Peyer's patch (tissue), 4 donors: ENCODE measurements around the gene CRAMP1. TPM values are rescaled to one million over a fixed set of nuclear protein-coding genes. Genes with fewer than 3 reads are reported as not detected.
A peak's percentile ranks its signal among the peaks of the same experiment; 100 is the strongest.

ENCODE experiments used
- DNase-seq, 3 donors: peaks; one replicate each; pipeline ENCODE4 v3.0.0-alpha.2; 2017 to 2019
- H3K27ac ChIP-seq, 4 donors: fragments of 200-600 bp; sonication (generic); one replicate each; pipeline ENCODE4 v1.5.1; 2016 to 2019
- H3K27me3 ChIP-seq, 2 donors: fragments of 200-600 bp; sonication (generic); one replicate each; pipeline ENCODE4 v1.5.1; 2019
- H3K36me3 ChIP-seq, 3 donors: fragments of 200-600 bp; sonication (generic); one replicate each; pipeline ENCODE4 v1.5.1; 2016 to 2019
- H3K4me1 ChIP-seq, 4 donors: fragments of 200-600 bp; sonication (generic); one replicate each; pipeline ENCODE4 v1.5.1; 2016 to 2019
- H3K4me3 ChIP-seq, 4 donors: fragments of 200-600 bp; sonication (generic); 1 replicate in 3 of 4; 2 replicates in 1 of 4; pipeline ENCODE4 v1.5.1; 2016 to 2019; ENCODE audit warnings: mild to moderate bottlenecking in 1 of 4
- H3K9me3 ChIP-seq, 4 donors: fragments of 200-600 bp; sonication (generic); one replicate each; pipeline ENCODE4 v1.5.1; 2016 to 2019; ENCODE audit warnings: mild to moderate bottlenecking in 1 of 4
- CTCF ChIP-seq, 6 experiments: fragments of 450-650 bp in 4 of 6; fragments of 200-600 bp in 2 of 6; sonication (generic) in 1 of 6; IDR thresholded peaks; one replicate each; pipeline ENCODE4 v1.5.1; 2017 to 2019; ENCODE audit warnings: antibody characterized with exemption in 6 of 6, mild to moderate bottlenecking in 3 of 6, moderate library complexity in 1 of 6
- POLR2A ChIP-seq, 2 donors: fragments of 450-650 bp; IDR thresholded peaks; one replicate each; pipeline ENCODE4 v1.5.1; 2017; ENCODE audit warnings: antibody characterized with exemption in 2 of 2, mild to moderate bottlenecking in 2 of 2, moderate library complexity in 2 of 2
- total RNA-seq, 4 donors: library from RNA; depleted of rRNA; stranded (reverse); fragments of >200 nt; gene quantifications; one replicate each; pipeline ENCODE4 v1.1.0, GENCODE V29; 2016

CRAMP1 gene, protein sequence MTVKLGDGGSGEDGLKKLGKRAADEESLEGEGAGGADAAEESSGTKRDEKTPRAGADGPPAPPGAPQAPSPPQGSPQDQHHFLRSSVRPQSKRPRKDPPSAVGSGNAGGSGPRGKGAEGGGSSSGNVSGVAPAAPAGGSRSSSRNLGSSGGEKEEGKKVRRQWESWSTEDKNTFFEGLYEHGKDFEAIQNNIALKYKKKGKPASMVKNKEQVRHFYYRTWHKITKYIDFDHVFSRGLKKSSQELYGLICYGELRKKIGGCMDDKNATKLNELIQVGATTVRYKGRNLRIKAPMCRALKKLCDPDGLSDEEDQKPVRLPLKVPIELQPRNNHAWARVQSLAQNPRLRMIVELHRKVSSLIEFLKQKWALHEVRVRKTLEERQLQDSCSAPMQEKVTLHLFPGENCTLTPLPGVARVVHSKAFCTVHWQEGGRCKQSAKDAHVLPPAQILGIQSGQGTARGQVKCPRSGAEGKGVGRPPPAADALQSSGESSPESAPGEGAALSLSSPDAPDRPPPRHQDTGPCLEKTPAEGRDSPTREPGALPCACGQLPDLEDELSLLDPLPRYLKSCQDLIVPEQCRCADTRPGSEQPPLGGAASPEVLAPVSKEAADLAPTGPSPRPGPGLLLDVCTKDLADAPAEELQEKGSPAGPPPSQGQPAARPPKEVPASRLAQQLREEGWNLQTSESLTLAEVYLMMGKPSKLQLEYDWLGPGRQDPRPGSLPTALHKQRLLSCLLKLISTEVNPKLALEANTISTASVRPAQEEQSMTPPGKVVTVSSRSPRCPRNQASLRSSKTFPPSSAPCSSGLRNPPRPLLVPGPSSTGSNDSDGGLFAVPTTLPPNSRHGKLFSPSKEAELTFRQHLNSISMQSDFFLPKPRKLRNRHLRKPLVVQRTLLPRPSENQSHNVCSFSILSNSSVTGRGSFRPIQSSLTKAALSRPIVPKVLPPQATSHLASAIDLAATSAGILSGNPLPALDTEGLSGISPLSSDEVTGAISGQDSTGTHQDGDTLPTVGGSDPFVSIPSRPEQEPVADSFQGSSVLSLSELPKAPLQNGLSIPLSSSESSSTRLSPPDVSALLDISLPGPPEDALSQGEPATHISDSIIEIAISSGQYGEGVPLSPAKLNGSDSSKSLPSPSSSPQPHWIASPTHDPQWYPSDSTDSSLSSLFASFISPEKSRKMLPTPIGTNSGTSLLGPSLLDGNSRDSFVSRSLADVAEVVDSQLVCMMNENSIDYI (N-terminal part only)
- total RNA-seq, result 10 to 100 TPM; 16.5 to 37.1 (median 20.0) TPM

DNA sequence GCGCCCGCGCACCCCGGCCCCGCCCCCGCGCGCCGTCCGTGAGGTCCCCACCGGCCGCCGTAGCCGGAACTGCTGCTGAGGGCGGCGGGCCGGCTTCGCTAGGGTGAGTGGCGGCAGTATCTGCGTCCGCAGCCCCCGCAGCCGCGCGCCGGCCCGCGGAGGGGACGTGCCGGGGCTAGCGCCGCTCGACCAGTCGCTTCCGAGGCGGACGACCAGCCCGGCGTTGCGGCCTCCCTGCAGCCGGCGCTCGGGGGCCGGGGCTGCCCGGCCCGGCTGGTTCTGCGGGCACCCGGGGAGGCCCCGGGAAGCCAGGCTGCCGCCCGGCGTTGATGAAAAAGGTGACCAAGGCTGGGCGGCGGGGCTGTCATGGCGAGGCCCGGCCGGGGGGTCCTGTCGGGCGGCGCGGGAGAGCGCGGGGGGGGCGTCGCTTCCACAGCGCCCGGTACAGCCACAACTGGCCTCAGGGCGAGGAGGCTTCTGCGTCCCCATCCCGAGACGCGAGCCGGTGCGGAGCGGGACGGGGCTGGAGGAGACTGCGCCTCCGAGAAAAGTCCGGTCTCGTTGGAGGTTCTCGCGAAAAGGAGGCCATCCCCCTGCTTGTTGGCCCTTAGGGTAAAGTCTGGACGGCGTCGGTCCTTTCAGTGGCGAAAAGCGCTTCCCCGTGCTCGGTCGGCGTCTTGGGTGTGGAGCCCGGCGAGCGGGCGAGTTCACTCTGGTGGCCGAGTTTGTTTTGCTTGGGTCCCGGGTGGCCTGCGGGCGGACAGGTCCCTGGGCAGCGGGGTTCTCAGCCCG, at the start of gene CRAMP1:
CRAMP1 (plus strand) TSS at position 41 of the 792 bp plus-strand sequence. CDS start 2,280 bp downstream, outside the sequence.
- Histone ChIP-seq H3K4me1 (peaks cover 0 to 33% (median 21%) of the 10 kb centered on the region in 4 donors), H3K27ac (peak within 1 kb of the TSS; percentile 79 to 86 (median 84)), H3K4me3 (peak within 1 kb of the TSS; percentile 64 to 96 (median 92)), H3K9me3 (no peaks in the 10 kb centered on the region), H3K36me3 (peaks cover 0 to 8% (median 0%) of the 10 kb centered on the region in 3 donors), H3K27me3 (no peaks in the 10 kb centered on the region)
- TF ChIP-seq POLR2A (IDR thresholded peaks at IDR 0.05), result peak in 1 of 2 donors; percentile 31
- no peak for TF ChIP-seq CTCF (IDR thresholded peaks at IDR 0.05)
- DNase-seq, result peak in 1 of 3 donors; percentile 54

- Histone ChIP-seq H3K4me1 (peaks cover 0 to 6% (median 0%) of the 10 kb centered on the region in 4 donors), H3K4me3 (no peak overlapping the region), H3K9me3 (no peaks in the 10 kb centered on the region), H3K27me3 (no peaks in the 10 kb centered on the region), H3K36me3 (no peaks in the 10 kb centered on the region), H3K27ac (no peak overlapping the region)
- TF ChIP-seq POLR2A (IDR thresholded peaks at IDR 0.05) (no peak), CTCF (IDR thresholded peaks at IDR 0.05) (no peak)
- no peak for DNase-seq
These were observed 48.4 kb upstream of the CRAMP1 start for GRCh38 chr16:1563786-1564185.

- H3K9me3 ChIP-seq, result no peaks in the 10 kb centered on the region
- H3K4me3 ChIP-seq, result no peak overlapping the region
- no peak for DNase-seq
- no peaks in the 10 kb centered on the region for H3K36me3 ChIP-seq
- peaks cover 0 to 6% (median 0%) of the 10 kb centered on the region in 4 donors for H3K4me1 ChIP-seq
- TF ChIP-seq POLR2A (IDR thresholded peaks at IDR 0.05), result no peak
- peak in 2 of 6 experiments; percentile 16 to 20 for TF ChIP-seq CTCF (IDR thresholded peaks at IDR 0.05)
- no peak overlapping the region for H3K27ac ChIP-seq
- no peaks in the 10 kb centered on the region for H3K27me3 ChIP-seq
These were observed 47.8 kb upstream of the CRAMP1 start for GRCh38 chr16:1564325-1564724.

DNA sequence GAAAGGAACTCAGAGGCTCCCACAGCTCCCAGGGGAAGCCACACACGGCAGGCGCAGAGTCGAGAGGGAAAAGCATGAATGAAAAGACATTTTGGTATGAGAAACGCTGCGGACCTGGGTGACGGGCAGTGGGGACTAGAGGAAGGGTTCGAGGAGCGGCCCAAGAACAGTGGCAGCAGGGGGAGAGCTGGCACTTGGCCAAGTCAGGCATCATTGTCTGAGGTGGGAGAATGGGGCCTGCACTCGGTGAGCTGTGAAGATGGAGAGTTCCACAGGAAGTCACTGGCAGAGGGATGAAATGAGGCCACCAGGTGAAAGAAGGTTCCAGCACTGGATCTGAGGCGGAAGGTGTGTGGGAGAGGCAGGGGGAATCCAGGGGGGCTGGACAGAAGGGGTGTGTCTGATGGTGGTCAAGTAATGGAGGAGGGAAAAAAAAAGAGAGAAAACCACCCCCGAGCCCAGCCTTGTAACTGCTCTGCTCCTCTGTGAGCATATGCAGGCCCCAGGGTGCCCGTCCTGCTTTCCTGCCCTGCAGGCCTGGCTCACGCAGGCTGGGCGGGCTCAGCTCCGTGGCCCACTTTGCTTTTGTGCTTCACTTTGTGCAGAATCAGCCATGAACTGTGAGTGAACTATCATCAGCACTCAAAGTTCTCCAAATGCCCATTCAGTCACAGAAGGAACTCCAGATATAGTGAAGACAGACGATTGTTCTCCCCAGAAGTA, 46.9 kb upstream of the CRAMP1 start:
- H3K36me3 ChIP-seq, result no peaks in the 10 kb centered on the region
- peaks cover 0 to 2% (median 0%) of the 10 kb centered on the region in 4 donors for H3K4me1 ChIP-seq
- TF ChIP-seq POLR2A (IDR thresholded peaks at IDR 0.05) (no peak), CTCF (IDR thresholded peaks at IDR 0.05) (no peak)
- no peak for DNase-seq
- H3K9me3 ChIP-seq, result no peaks in the 10 kb centered on the region
- H3K27ac ChIP-seq, result no peak overlapping the region
- no peak overlapping the region for H3K4me3 ChIP-seq
- H3K27me3 ChIP-seq, result no peaks in the 10 kb centered on the region
